Heart right ventricle (tissue), 16 donors: Measurements from ENCODE around the gene AKAP6. TPM values are rescaled to one million over a fixed set of nuclear protein-coding genes. Genes with fewer than 3 reads are reported as not detected.

Experiments
- ATAC-seq, 8 donors: fragments of 200-7000 bp; cut with Tn5 transposase; one replicate each; pipeline ENCODE4 v1.9.1; 2020; ENCODE audit warnings: mild to moderate bottlenecking in 8 of 8, moderate library complexity in 8 of 8, moderate number of reproducible peaks in 1 of 8
- DNase-seq, 2 donors: peaks; one replicate each; pipeline ENCODE4 v3.0.0-alpha.2; 2020
- H3K27ac ChIP-seq, 10 donors: fragments of 200-600 bp; sonication (generic) in 2 of 10; one replicate each; pipeline versions ENCODE4 v1.5.0 to v1.8.0; 2020 to 2022; ENCODE audit warnings: mild to moderate bottlenecking in 3 of 10
- H3K27me3 ChIP-seq, 7 donors: fragments of 200-600 bp; one replicate each; pipeline ENCODE4 v1.8.0; 2021 to 2022; ENCODE audit warnings: mild to moderate bottlenecking in 2 of 7
- H3K36me3 ChIP-seq, 9 donors: fragments of 200-600 bp; sonication (generic) in 1 of 9; one replicate each; pipeline versions ENCODE4 v1.5.0 to v1.8.0; 2020 to 2022; ENCODE audit warnings: mild to moderate bottlenecking in 2 of 9
- H3K4me1 ChIP-seq, 9 donors: fragments of 200-600 bp; sonication (generic) in 1 of 9; one replicate each; pipeline versions ENCODE4 v1.5.0 to v1.8.0; 2020 to 2022; ENCODE audit warnings: mild to moderate bottlenecking in 4 of 9
- H3K4me3 ChIP-seq, 10 donors: fragments of 200-600 bp; sonication (generic) in 2 of 10; one replicate each; pipeline versions ENCODE4 v1.5.0 to v1.8.0; 2020 to 2022; ENCODE audit warnings: mild to moderate bottlenecking in 7 of 10, moderate library complexity in 2 of 10
- H3K9me3 ChIP-seq, 11 donors: fragments of 200-600 bp in 10 of 11; sonication (generic) in 2 of 11; one replicate each; pipeline versions ENCODE4 v1.5.0 to v1.8.0; 2013 to 2022; ENCODE audit warnings: mild to moderate bottlenecking in 2 of 11, control low read depth in 1 of 11, moderate library complexity in 1 of 11
- CTCF ChIP-seq, 9 donors: fragments of 200-600 bp; sonication (generic) in 2 of 9; IDR thresholded peaks; one replicate each; pipeline versions ENCODE4 v1.5.0 to v1.8.0; 2021 to 2022; ENCODE audit warnings: antibody characterized with exemption in 9 of 9, mild to moderate bottlenecking in 5 of 9, moderate library complexity in 1 of 9
- WGBS, 2 donors: extraction: QIAGEN DNeasy Blood & Tissue Kit; methylation state at CpG; one replicate each; pipeline ENCODE4 v1.1.7; 2013; ENCODE audit warnings: inconsistent platforms in 1 of 2; 5-methylcytosine and 5-hydroxymethylcytosine counted together
- intact Hi-C, 10 donors: fragments of 100-400 bp; cut with DNase I; formaldehyde crosslinking; loops; one replicate each; pipeline versions ENCODE4 v1.11.1 to v1.14.2; 2022
- polyA plus RNA-seq, 2 donors: library from polyadenylated mRNA; stranded (reverse); fragments of 200-250 nt; gene quantifications; one replicate each; pipeline ENCODE4 v1.2.3, GENCODE V29; 2013
- total RNA-seq, 10 donors: library from RNA; stranded (reverse); fragmentation: NEBNext Ultra II Directional in 3 of 10; extraction: Animal tissue kit (Norgen Biotek cat#: 25700) in 3 of 10; gene quantifications; one replicate each; pipeline versions ENCODE4 v1.2.1 to v1.2.4, GENCODE V29; 2021 to 2023
- donor health status: Arrhythmogenic right ventricular cardiomyopathy.
- donor health status: ischemic (EF 13 %, LVEDD 7.1; RV severe dilation, severe dysfunction).
- donor health status: healthy with polysubstance abuse.
- donor health status: DM: no; HTN: yes; CAD: no.
- donor health status: DM: no; HTN: no; CAD: no.
- donor health status: ischemic (EF 25% LVEDD 6.9; RV normal size, moderate dysfunction).
- donor health status: ischemic (EF 25% LVEDD 5.7; RV mildly dilated, moderate dysfunction).
- donor health status: healthy.
- donor health status: DM: yes; HTN: yes; CAD: no.
- donor health status: Ischemic cardiomyopathy.
- donor health status: ischemic (EF 35%, LVEDD 5.7; RV mildly dilated, moderate dysfunction).
- donor health status: nonischemic (EF 11% LVEDD 7.7; RV severe dilation, severe dysfunction).
- donor health status: DM: yes; HTN: yes; CAD: no.
- donor health status: PGD.
- donor health status: ischemic (EF 29% LVEDD 5.4; RV normal size, mild dysfunction).
- donor health status: nonischemic (EF 23%, LVEDD 6.1; RV moderate dilation, normal function).

AKAP6 gene
- total and polyA plus RNA-seq, 12 donors = 13.5 to 332 (median 229) TPM

GRCh38 chr14:32412103-32412502 is 83.0 kb downstream of the AKAP6 start:
- 93 to 94% methylated on average over 1 of the region's 1 CpG for WGBS, 2 donors
- Histone ChIP-seq H3K27me3 (no peaks in the 10 kb centered on the region), H3K4me3 (no peak overlapping the region), H3K27ac (no peak overlapping the region), H3K4me1 (peaks cover 0 to 36% (median 18%) of the 10 kb centered on the region in 9 donors), H3K9me3 (no peaks in the 10 kb centered on the region), H3K36me3 (no peaks in the 10 kb centered on the region)
- DNase-seq (no peak), ATAC-seq (no peak)
- intact Hi-C loops = no loop called here
- no peak for TF ChIP-seq CTCF (IDR thresholded peaks at IDR 0.05)

GRCh38 chr14:32412532-32412931 is 83.4 kb downstream of the AKAP6 start:
- Histone ChIP-seq H3K27ac (no peak overlapping the region), H3K36me3 (no peaks in the 10 kb centered on the region), H3K9me3 (no peaks in the 10 kb centered on the region), H3K4me1 (peaks cover 0 to 34% (median 15%) of the 10 kb centered on the region in 9 donors), H3K4me3 (no peak overlapping the region), H3K27me3 (no peaks in the 10 kb centered on the region)
- ATAC-seq (no peak), DNase-seq (no peak)
- TF ChIP-seq CTCF (IDR thresholded peaks at IDR 0.05) = no peak
- WGBS, 2 donors = 44 to 53% methylated on average over 2 of the region's 2 CpGs
- intact Hi-C loops = no loop called here

GRCh38 chr14:32413967-32414640 is 85.0 kb downstream of the AKAP6 start:
- Histone ChIP-seq H3K27me3 (no peaks in the 10 kb centered on the region), H3K27ac (peak overlapping the region in 8 of 10 donors; percentile 6 to 88 (median 50)), H3K4me3 (no peak overlapping the region), H3K36me3 (no peaks in the 10 kb centered on the region), H3K9me3 (no peaks in the 10 kb centered on the region), H3K4me1 (peaks cover 0 to 38% (median 13%) of the 10 kb centered on the region in 9 donors)
- WGBS, 2 donors = 40 to 42% methylated on average over 4 of the region's 4 CpGs
- DNase-seq (no peak), ATAC-seq (no peak)
- intact Hi-C loops = no loop called here
- no peak for TF ChIP-seq CTCF (IDR thresholded peaks at IDR 0.05)

GRCh38 chr14:32414808-32415255 is 85.7 kb downstream of the AKAP6 start:
- WGBS, 2 donors = 22 to 34% methylated on average over 3 of the region's 3 CpGs
- no peak for DNase-seq
- H3K4me1 ChIP-seq = peaks cover 0 to 38% (median 13%) of the 10 kb centered on the region in 9 donors
- intact Hi-C loops = loop anchor here in 2 of 10 donors (5.0 kb wide), 2 partner anchors 37 to 42 kb away; no protein-coding TSS in a partner anchor
- no peaks in the 10 kb centered on the region for H3K36me3 ChIP-seq
- no peak overlapping the region for H3K4me3 ChIP-seq
- no peaks in the 10 kb centered on the region for H3K9me3 ChIP-seq
- H3K27ac ChIP-seq = peak overlapping the region in 7 of 10 donors; percentile 39 to 88 (median 56)
- no peaks in the 10 kb centered on the region for H3K27me3 ChIP-seq
- no peak for TF ChIP-seq CTCF (IDR thresholded peaks at IDR 0.05)
- peak in 1 of 8 donors; percentile 33 for ATAC-seq
